ENCODE data around the gene VAV2.
"Not testable (repeated sequence)": the region's sequence is repeated elsewhere in the genome, so short reads cannot be mapped to it uniquely, and the experiment has no call there.

VAV2 gene

DNA sequence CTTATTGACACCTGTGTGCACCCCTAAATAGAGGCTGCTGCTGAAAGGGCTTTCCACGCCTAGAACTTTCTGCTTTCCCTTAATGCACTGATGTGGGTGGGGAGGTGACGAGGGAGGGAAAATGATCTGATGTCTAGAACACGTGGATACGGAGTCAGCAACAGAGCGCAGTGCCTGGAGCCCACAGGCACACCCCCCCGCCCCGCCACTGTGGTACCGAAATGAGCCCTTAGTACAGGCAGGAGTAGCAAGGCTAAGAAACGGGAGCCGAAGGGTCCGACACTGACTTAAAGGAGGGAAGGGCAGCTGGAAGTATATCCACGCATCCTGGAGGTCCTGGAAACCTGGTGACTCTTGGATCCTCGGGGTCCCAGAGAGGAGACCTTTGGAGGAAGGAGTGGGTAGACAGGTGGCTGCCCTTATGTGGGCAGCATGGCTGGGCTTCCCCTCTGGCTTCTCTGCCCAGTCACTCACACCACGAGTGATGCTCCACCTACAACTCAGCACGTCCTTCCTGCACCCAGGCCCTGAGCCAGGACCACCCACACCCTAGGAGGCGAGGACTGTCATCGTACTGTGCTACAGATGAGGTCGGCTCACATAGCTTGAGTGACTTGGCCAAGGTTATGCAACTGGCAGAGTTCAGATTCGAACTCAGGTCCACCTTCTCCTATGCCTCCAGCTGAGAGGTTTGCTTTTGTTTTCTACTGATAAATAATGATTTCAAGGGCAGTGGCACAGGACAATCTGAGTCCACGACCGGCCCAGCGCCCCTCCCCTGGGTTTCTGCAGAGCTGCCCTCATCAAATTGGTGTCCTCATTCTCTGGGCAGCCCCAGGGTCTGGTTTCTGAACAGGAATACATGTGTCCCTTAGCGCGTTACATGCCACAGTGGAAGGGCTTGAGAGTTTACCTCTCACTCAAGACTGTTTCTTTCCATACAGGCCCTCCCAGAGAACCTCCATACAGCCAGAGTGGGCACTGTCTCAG is 4.7 kb upstream of the VAV2 start:
- no peak for DNase-seq (ENCODE audit: low spot score)

DNA sequence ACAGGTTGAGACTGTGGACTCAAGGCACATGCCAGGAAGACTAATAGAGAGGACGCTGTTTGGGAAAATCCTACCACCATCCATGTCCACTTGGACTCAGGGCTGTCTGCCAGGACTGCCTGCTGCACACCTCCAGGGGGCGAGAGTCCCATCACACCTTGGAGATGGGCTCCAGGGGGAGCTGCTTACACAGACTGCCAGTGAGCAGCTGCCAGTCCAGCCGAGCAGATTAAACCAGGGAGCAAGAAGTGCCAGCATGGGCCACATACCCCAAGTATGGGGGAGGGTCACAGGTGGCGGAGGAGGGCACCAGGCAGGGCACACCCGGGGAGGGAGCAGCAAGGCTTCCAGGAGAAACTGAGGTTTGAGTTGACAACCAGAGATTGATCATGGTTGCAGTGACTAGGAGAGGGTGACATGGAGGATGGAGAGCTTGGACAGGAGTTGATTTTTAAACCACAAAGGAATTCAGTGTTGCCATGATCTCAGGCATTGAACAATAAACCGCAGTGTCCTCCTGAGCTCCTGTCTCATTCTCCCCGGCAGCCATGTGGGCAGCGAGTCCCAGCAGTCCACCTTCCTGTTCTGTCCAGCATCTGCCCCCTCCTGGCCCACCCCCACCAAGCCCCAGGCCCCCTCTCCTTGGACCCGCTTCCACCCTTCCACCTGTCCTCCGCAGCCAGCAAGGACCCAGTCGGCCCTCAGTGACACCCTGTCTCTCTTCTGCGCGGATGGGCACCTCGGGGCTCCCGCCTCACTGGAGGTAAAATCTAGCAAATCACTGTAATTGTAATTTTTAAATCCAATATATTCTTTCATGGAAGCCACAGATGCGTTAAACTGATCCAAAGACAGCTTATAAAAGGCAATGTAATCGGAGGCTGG is 3.1 kb upstream of the VAV2 start:
- DNase-seq (ENCODE audit: low spot score) = no peak

DNA sequence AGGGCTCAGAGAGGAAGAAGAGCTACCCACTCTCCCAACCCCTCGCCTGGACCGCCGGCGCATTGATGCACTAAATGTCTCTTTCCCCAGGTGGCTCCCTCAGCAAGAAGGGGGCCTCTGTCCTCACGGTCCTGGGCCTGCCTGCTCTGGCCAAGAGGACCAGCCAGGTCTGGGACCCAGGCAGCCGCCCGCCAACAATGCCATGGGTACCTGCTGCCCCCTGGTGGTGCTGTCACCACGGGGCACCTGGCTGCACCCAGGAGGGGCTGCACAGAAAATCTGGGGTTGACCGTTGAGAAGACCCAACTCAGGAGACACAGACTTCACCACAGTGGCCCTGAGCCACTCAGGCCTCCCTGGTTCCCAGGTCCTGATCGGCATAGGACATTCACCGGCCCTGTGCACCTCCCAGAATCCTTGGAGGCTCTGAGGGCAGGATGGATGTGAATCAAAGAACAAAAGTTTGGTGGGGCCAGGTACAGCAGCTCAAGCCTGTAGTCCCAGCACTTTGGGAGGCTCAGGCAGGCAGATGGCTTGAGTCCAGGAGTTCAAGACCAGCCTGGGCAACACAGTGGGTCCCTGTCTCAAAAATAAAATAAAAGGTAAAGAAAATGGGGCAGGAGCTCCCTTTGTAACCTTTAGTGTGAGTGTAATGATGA is 2.4 kb upstream of the VAV2 start:
- peak; percentile 83 for DNase-seq (ENCODE audit: low spot score)

DNA sequence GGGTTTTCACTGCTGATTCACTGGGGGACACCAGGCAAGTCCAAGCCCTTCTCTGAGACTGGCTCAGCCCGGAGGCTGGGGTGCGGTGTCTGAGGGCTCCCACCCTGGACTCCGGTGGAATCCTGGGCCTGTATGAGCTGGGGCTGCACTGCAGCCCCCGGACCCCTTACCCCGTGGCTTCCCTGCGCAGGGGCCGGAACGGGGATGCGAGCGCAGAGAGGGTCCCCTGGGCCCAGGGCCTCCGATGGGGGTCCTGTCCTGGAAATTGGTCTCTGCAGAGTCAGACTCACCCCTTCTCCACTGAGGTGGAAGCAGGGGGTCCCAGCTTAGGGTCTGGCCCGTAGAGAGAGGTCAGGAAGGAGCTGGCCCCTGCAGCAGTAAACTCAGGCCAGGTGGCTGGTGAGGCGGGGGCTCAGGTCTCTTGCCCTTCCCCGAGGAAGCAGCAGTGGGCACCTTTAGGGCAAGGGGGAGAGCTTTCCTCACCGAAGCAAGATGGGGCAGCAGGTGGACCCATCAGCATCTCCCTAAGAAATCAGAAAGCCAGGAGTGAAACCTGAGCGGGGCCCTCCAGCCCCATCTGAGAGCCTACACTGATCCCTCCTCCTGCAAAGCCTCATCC is 1.6 kb upstream of the VAV2 start:
- no peak for DNase-seq (ENCODE audit: low spot score)

DNA sequence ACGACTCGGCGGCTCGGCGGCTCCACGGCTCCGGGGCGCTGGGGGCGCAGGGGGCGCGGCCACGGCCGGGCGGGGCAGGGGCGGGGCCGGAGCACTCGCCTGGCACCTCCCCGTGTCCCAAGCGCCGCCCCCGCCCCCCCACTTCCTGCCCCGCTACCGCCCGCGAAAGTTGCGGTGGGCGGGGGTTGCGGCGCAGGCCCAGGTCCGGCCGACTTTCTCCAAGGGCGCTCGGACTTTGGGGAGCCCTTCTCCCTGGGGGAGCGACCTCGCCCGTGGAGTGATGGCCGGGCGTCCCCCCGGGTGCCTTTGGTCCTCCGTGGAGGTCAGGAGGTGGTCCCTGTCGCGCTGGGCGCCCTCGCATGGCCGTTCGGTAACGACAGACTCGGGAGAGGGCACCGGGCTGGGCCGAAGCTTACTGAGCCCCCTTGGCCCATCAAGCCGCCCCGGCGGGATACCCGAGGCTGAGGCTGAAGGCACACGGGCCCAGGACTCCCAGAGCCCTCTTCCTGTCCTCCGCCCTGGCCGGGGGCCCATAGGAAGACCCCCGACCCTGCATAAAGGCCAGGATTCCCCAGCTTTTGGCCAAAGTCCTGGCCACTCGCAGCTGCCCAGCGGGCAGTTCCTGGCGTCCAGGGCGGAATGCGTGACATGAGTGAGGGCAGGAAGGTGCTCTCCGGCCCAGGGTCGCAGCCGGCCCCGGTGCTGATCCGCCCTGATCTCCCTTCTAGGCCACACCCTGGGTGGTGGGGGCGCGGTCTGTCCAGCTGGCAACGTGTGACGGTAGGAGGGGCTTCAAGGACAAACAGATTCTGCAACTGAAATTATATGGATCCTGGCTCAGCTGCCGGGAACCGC is 883 bp upstream of the VAV2 start:
- DNase-seq (ENCODE audit: low spot score) = peak; percentile 61

DNA sequence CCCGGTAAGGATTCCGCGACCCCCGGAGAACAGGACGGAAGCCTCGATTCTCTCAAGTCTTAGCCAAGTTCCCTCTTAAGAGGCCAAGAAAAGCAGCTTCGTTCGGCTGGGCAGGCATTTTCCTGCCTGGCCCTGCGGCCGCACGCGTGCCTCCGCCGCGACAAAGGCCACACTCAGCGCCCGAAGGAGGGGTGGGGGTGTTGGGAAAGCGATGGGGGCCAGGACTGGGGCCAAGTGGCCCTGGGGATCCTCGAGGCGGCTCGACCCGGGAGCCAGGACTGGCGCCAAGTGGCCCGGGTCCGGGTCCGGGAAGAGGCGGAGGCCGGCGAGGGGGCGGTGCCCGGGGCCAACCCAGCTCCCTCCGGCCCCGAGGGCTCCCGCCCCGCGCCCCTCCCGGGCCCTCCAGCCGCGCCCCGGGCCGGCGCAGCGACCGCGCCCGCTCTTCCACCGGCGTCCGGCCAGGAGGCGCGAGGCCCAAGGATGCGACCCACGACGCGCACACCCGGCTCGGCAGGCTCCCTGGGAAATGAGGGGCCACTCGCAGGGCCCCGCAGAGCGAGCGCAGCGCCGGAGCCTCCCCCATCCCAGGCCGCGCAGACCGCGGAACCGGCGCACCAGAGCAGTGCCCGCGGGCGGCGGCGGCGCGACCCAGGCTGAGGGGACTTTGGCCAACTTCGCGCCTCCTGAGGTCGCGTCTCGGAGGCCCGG is 756 bp downstream of the VAV2 start:
- no peak for DNase-seq (ENCODE audit: low spot score)

DNA sequence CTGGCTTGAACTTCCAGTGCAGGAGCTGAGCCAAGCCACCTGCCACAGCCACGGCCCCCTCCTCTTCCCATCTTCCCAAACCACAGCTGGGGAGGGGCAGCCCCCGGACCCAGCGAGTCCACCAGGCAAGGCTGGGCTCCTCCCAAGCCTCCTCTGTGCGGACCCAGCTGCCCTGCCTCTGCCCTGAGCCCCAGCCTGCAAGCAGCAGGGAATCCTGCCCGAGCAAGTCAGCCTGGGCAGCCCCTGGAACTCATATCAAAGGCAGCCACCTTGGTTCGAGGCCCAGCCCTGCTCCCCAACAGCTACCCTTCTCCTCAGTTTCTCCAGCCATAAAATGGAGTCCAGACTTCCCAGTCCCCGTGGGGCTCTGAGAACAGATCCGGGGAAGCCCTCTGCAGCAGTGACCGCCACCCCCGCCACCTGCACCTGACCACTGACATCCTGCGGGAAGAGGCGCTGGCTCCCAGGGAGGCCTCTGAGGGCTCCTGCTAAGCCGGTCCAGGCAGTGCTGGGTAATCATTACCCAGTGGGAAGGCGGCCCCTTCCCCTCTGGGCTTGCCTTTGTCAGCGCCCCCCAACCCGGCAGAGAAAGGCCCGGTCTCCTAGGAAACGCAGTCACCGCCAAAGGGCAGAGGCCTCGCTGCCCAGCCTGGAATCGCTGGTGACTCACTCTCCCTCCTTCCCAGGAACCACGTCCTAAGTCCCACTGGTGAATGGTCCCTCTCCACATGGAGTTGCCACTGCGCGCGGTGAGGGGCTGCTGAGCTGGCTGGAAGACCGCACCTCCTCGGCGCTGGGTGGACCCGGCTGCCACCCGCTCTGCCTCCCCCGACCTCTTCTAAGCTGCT is 1.5 kb downstream of the VAV2 start:
- no peak for DNase-seq (ENCODE audit: low spot score)

DNA sequence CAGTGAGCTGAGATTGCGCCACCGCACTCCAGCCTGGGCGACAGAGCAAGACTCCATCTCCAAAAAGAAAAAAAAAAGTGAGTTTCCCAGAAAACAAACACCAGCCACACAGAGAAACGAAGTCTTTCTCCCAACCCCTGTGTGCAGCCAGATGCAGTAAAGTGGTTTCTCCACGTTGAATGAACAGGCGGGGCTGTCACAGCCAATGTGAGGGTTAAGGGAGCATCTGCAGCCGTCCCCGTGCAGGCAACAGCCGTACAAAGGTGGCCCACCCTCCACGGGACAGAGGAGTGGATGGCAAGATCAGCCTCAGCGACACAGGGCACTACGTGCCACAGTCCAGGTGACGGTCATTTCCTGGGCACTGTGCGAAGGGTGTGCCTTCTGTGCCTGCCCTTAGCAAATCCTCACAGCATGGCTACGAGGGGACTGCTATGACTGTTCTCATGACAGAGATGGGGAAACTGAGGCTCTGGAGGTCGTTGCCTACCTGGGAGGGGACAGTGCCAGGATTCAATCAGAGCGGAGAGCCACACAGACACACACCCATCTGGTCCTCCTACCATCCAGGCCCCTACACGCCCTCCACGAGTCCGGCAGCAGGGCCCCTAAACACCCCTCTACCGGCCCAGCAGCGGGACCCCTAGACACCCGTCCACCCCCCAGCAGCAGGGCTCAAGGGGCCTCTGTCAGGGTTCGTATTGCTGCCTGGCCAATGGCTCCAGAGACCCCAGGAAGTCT is 2.3 kb downstream of the VAV2 start:
- DNase-seq (ENCODE audit: low spot score) = no peak

DNA sequence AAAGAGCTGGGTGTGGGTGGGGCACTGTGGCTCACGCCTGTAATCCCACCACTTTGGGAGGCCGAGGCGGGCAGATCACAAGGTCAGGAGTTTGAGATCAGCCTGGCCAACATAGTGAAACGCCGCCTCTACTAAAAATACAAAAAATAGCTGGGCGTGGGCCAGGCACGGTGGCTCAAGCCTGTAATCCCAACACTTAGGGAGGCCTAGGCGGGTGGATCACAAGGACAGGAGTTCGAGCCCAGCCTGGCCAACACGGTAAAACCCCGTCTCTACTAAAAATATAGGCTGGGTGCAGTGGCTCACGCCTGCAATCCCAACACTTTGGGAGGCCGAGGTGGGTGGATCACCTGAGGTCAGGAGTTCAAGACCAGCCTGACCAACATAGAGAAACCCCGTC is 3.4 kb downstream of the VAV2 start:
- DNase-seq (ENCODE audit: low spot score) = not testable (repeated sequence)

DNA sequence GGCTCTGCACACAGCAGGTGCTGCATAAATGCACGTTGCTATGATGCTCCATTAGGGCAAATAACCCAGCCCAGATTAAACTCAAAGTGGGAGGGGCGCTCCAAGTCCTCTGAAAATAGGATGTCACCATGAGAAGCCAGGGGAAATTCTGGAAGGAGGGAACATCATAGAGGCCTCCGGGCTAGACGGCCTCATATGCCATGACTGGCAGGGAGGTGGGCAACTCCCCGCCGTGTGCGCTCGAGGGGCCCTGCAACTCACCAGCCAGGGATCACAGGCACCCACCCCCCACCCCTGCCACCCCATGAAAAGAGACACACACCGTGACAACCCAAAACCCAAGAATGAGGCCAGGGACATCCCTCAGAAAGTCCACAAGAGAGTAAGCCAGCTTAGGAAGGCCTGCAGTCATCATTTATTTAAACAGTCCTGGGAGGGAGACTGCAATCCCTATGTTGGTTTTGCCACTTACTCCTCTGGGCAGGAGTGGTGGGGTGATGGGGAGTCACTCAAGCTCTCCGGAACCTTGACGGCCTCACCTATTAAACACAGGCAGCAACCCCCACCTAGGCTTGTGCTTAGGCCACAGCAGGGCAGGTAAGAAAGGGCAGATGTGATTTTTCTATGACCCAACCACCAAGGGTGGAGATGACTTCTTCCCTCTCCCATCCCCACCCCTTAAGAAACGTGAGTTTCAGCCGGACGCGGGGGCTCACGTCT is 4.0 kb downstream of the VAV2 start:
- no peak for DNase-seq (ENCODE audit: low spot score)

DNA sequence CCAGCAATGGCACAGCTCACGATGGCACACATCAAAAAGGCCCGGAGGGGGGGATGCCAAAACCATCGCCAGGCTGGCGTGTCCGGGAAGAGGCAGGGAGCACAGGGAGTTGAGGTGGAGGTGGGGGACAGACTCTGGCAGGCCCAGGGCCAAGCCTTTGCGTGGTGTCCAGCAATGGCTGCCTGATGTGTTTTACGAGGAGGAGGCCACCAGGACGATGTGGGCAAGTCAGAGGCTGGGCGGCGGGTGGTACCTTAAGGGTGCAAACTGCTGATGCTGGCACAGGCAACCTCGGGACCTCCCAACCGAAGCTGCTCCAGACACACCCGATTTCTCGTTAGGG is 4.7 kb downstream of the VAV2 start:
- DNase-seq (ENCODE audit: low spot score) = no peak

DNA sequence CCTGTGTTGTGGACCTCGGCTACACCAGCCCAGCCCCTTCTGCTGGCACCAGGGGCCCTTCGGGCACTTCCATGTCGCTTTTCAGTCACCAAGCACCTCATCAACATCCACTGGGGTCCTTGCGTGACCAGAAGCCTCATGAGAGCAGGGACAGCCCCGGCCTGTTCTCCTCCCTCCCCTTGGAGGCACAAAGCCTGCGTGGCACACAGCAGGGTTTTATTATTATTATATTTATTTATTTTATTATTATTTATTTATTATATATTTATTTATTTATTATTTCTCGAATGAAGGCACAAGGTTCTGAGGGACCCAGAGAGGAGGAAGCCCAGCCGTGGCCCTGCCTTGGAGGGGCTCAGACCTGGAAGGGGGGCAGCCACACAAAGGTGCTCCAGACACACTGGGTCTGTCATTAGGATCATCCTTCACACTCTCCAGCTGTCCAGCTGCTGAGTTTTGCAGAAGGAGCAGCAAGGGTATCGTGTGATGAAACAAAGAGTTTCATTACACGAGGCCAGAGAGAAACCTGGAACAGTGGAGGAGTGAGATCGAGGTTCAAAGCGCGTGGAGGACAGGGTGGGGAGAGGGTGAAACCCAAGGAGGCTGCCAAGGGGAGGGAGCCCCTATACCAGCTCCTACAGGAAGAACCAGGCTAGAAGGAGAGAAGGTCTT is 5.2 kb downstream of the VAV2 start:
- no peak for DNase-seq (ENCODE audit: low spot score)

DNA sequence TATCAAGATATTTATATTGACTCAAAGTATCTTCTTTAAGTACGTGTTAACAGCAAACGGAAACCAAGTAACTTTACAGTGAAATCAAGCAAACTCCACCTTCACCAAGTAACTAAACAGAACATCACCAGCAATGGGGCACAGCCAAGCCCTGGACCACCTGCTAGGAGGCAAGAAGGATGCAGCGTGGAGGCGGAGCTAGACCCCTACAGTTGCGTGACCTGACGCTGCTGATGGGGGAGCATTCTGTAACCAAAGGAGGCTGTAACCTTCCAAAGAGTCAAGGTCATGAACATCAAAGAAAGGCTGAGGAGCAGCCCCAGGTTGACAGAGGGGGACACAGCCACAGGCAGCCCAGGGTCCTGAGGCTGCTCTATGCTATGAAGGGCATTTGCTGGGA is 6.1 kb downstream of the VAV2 start:
- no peak for DNase-seq (ENCODE audit: low spot score)

DNA sequence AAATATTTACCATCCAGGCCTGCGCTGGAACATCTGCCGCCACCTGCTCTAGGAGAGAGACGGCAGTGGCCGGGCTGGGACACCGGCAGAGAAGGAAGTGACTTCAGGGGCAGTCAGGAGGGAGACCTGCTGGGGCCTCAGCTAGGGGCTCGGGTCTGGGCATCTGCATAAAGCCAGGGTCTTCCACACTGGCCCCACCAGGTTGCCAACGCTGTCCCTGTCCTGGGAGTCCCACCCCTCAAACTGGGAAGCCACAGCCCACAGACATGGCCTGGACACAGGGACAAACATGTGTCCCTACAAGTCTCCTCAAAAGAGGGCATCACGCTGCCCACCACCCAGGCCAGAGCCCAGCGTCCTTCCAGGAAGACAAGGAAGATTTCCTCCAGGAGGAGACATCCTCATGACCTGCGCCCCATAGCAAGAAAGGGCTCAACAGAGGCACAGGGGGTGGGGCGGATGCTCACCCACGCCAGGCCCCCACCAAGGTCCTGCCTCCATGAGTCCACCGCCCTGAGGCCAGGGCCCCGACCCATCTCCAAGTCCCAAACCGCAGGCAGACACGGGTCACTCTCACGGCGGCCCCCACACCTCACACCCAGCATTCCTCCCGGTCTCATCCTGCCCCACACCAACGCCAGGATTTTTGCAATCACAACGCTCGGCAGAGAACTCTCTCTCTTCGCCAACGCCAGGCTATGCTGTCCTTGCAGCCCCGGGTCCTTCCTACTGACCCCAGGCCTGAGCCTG is 9.0 kb downstream of the VAV2 start:
- DNase-seq (ENCODE audit: low spot score) = no peak

DNA sequence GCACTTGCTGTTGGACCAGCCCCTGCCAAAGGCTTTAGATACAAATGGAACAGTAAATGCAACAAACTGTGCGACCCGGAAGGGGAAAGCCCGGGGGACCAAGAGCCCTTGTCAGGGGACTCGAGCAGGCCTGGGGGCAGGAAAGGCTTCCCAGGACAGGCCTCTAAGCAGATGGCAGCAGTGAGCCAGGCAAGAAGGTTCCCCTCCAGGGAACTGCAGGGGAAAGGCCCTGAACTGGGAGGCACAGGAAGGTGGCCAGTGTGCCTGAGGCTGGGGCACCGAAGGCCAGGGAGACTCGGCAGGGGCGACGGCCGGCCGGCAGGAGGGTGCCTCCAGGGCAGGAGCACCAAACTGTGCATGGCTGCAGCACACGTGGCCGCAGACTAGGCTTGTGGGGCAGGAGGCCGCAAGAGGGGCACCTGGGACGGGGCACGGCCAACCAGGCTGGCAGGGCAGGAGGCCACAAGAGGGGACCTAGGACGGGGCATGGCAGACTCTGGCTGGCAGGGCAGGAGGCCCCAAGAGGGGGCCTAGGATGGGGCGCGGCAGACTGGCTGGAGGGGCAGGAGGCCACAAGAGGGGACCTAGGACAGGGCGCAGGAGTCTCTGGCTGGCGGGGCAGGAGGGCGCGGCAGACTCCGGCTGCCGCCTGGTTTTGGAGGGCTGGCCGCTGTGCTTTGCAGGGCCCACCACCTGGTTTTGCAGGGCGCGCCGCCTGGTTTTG is 10.0 kb downstream of the VAV2 start:
- no peak for DNase-seq (ENCODE audit: low spot score)

DNA sequence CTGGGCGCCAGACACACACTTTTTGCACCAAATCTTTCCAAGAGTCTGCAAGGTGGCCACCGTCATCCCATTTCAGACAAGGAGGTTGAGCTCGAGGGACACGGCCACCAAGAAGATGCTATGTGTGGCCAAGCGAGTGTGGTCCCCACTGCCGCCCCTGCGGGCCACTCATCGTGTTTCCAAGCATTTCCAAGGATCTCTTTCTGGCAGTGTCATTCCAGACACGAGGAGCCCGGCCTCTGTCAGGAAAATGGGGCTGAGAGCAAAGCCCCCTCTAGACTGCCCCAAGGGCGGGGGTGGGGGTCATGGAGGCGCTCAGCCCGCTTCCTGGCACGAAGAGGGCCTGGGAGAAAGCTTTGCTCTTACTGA is 10.6 kb downstream of the VAV2 start:
- DNase-seq (ENCODE audit: low spot score) = no peak
